Prostate gland (tissue), 2 donors: ENCODE data around the gene CTBP1. TPM values are rescaled to one million over a fixed set of nuclear protein-coding genes. Genes with fewer than 3 reads are reported as not detected.

Experiments used
- DNase-seq: peaks from one replicate; pipeline ENCODE4 v3.0.0-alpha.2; 2019; ENCODE audit warnings: low spot score
- H3K27ac ChIP-seq, 2 donors: fragments of 200-600 bp; sonication (generic); 2 replicates each; pipeline ENCODE4 v1.5.1; 2017 to 2019
- H3K27me3 ChIP-seq: fragments of 200-600 bp; sonication (generic); replicated peaks from 2 replicates; pipeline ENCODE4 v1.5.1; 2019; ENCODE audit not compliant: insufficient read depth
- H3K36me3 ChIP-seq, 2 donors: fragments of 200-600 bp; sonication (generic); 1 replicate in 1 of 2; 2 replicates in 1 of 2; pipeline versions ENCODE4 v1.5.1 to v1.8.1; 2017 to 2019
- H3K4me1 ChIP-seq: fragments of 200-600 bp; sonication (generic); replicated peaks from 2 replicates; pipeline ENCODE4 v1.5.1; 2019
- H3K4me3 ChIP-seq, 2 donors: fragments of 200-600 bp; sonication (generic); 2 replicates each; pipeline ENCODE4 v1.5.1; 2017 to 2019
- H3K9me3 ChIP-seq: fragments of 200-600 bp; sonication (generic); 2 replicates; pipeline ENCODE4 v1.5.1; 2017
- POLR2A ChIP-seq: fragments of 450-650 bp; IDR thresholded peaks from one replicate; pipeline ENCODE4 v1.6.1; 2016; ENCODE audit warnings: antibody characterized with exemption, mild to moderate bottlenecking
- POLR2AphosphoS5 ChIP-seq: sonication (generic); formaldehyde crosslinking; IDR thresholded peaks from one replicate; pipeline ENCODE4 v1.6.1; 2017; ENCODE audit warnings: antibody characterized with exemption
- WGBS: methylation state at CpG from one replicate; pipeline ENCODE4 v1.1.5; 2018; 5-methylcytosine and 5-hydroxymethylcytosine counted together
- intact Hi-C: fragments of 100-400 bp; cut with DNase I; formaldehyde crosslinking; loops from one replicate; pipeline ENCODE4 v1.14.2; 2022
- total RNA-seq, 2 donors: library from RNA; depleted of rRNA; stranded (reverse); fragments of >200 nt; gene quantifications; one replicate each; pipeline ENCODE4 v1.1.0, GENCODE V29; 2016
- TF ChIP-seq, protein P1 (sequence below), 4 experiments: fragments of 200-600 bp in 2 of 4; fragments of 450-650 bp in 2 of 4; sonication (generic) in 2 of 4; IDR thresholded peaks; 1 replicate in 3 of 4; 2 replicates in 1 of 4; pipeline ENCODE4 v1.5.1; 2016 to 2019; ENCODE audit warnings: antibody characterized with exemption in 4 of 4, mild to moderate bottlenecking in 2 of 4, moderate library complexity in 2 of 4

The CTBP1 gene
- total RNA-seq, 2 donors from 2014 or later, result 173 to 264 TPM

DNA sequence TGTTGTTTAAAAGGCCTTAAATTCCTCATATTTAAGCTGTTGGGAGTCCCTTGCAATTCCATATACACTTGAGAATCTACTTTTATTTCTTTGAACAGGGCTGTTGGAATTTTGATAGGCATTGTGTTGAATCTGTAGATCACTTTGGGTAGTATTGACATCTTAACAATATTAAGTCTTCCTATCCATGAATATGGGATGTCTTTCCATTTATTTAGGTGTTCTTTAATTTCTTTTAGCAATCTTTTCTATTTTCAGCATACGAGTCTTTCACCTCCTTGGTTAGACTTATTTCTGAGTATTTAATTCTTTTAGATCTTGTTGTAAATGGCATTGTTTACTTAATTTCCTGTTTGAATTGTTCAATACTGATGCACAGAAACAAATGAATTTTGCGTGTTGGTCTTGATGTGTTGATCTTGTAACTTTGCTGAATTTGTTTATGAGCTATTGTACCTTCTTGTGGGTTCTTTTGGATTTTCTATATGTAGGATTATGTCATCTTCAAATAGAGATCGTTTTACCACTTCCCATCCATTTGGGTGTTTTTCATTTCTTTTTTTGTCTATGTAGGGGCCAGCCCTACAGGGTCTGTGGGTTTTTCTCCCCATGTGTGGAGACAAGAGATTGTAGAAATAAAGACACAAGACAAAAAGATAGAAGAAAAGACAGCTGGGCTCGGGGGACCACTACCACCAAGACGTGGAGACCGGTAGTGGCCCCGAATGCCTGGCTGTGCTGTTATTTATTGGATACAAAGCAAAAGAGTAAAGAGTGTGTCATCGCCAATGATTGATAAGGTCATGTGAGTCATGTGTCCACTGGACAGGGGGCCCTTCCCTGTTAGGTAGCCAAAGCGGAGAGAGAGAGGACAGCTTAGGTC is 18.2 kb upstream of the CTBP1 start:
- H3K27me3 ChIP-seq, result no peaks in the 10 kb centered on the region
- TF ChIP-seq POLR2A, result no peak
- TF ChIP-seq, protein P1, sequence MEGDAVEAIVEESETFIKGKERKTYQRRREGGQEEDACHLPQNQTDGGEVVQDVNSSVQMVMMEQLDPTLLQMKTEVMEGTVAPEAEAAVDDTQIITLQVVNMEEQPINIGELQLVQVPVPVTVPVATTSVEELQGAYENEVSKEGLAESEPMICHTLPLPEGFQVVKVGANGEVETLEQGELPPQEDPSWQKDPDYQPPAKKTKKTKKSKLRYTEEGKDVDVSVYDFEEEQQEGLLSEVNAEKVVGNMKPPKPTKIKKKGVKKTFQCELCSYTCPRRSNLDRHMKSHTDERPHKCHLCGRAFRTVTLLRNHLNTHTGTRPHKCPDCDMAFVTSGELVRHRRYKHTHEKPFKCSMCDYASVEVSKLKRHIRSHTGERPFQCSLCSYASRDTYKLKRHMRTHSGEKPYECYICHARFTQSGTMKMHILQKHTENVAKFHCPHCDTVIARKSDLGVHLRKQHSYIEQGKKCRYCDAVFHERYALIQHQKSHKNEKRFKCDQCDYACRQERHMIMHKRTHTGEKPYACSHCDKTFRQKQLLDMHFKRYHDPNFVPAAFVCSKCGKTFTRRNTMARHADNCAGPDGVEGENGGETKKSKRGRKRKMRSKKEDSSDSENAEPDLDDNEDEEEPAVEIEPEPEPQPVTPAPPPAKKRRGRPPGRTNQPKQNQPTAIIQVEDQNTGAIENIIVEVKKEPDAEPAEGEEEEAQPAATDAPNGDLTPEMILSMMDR (IDR thresholded peaks at IDR 0.05), result no peak
- no peak for TF ChIP-seq POLR2AphosphoS5
- intact Hi-C loops, result no loop called here
- no peak for DNase-seq
- no peaks in the 10 kb centered on the region for H3K4me1 ChIP-seq
- H3K9me3 ChIP-seq, result no peaks in the 10 kb centered on the region
- H3K36me3 ChIP-seq, result no peaks in the 10 kb centered on the region
- H3K27ac ChIP-seq, result no peak overlapping the region
- 88% methylated on average over 9 of the region's 9 CpGs for WGBS
- no peak overlapping the region for H3K4me3 ChIP-seq

DNA sequence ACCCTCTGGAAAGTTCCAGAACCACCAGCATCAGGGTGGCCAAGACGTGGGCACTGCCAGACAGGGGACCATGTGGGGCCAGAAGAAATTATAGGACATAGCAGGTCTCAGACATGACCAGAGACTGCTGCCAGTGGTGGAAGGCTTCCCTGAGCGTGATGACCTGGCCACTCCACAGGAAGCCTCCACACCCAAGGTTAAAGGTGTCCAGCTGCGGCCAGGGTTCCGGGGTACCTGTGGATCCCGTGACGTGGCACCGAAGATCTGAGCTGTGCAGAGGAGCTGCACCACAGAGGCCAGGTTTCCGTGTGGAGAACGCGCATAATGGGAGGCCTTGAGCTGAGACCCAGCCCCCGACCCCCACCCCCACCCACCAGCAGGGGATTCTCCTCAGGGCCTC is 16.4 kb upstream of the CTBP1 start:
- intact Hi-C loops, result no loop called here
- TF ChIP-seq, protein P1 (IDR thresholded peaks at IDR 0.05), result no peak
- TF ChIP-seq POLR2AphosphoS5, result no peak
- no peak for TF ChIP-seq POLR2A
- no peaks in the 10 kb centered on the region for H3K36me3 ChIP-seq

DNA sequence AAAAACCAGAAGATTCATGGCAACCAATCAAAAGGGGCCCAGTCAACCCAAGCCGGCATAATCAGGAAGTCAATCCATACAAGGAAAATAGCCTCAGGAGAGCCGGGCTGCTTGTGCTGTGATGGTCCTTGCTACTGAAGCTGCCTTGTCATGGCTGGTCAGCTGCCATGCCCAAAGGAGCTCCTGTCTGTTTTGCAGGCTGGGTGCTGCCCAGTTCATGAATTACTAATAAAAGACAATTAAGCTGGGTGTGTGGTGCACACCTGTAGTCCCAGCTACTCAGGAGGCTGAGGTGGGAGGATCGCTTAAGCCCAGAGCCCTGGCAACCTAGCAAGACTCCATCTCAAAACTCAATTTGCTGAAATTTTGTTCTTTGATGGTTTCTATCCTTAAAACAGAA is 16.0 kb upstream of the CTBP1 start:
- WGBS, result 93% methylated on average over 3 of the region's 3 CpGs
- intact Hi-C loops, result no loop called here
- Histone ChIP-seq H3K27ac (no peak overlapping the region), H3K4me1 (no peaks in the 10 kb centered on the region), H3K27me3 (no peaks in the 10 kb centered on the region), H3K36me3 (no peaks in the 10 kb centered on the region), H3K9me3 (no peaks in the 10 kb centered on the region), H3K4me3 (no peak overlapping the region)
- no peak for DNase-seq
- no peak for TF ChIP-seq POLR2AphosphoS5

More for the DNA sequence above, 16.4 kb upstream of the CTBP1 start:
- Histone ChIP-seq H3K27ac (no peak overlapping the region), H3K27me3 (no peaks in the 10 kb centered on the region), H3K4me1 (no peaks in the 10 kb centered on the region), H3K9me3 (no peaks in the 10 kb centered on the region), H3K4me3 (no peak overlapping the region)
- no peak for DNase-seq
- WGBS, result 96% methylated on average over 11 of the region's 11 CpGs

DNA sequence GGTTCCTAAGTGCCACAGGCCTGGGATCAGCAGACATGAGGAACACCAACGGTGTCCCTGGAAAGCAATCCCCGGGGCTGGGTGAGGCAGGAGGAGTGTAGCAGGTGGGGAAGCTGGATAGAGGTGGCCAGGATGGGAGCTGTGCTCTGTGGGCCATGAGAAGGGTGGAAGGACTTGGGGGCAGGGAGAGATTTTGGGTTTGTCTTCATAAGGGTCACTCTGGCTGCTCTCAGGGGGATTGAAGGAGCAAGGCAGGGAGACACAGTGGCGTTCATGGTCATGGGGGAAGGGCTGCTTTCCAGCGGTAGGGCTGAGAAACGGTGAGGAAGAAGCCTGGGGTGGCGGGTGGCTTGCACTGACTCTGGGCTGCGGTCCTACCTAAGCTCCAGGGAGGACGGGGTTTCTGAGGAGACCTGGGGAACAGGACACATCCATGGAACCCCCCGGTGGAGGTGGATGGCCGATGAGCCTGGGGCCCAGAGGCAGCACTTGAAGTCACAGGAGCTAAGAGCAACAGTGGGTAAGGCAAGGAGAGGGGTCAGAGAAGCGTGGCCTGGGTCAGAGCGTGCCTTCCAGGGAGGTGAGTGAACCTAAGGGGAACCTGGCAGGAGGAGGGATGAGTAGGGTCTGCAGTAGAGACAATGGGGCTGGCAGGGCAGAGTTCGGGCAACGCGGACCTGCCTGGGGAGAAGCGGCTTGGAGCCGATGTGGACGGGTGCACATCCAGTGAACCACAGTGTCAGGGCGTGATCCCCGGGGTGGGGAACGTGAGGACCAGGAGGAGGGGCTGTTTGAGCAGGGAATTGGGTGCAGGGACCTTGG is 12.4 kb upstream of the CTBP1 start:
- Histone ChIP-seq H3K27ac (no peak overlapping the region), H3K27me3 (no peaks in the 10 kb centered on the region), H3K9me3 (no peaks in the 10 kb centered on the region), H3K4me1 (no peaks in the 10 kb centered on the region), H3K36me3 (no peaks in the 10 kb centered on the region), H3K4me3 (no peak overlapping the region)
- WGBS, result 89% methylated on average over 21 of the region's 21 CpGs
- TF ChIP-seq, protein P1 (IDR thresholded peaks at IDR 0.05), result no peak
- TF ChIP-seq POLR2A (no peak), POLR2AphosphoS5 (no peak)
- DNase-seq, result no peak
- intact Hi-C loops, result no loop called here

DNA sequence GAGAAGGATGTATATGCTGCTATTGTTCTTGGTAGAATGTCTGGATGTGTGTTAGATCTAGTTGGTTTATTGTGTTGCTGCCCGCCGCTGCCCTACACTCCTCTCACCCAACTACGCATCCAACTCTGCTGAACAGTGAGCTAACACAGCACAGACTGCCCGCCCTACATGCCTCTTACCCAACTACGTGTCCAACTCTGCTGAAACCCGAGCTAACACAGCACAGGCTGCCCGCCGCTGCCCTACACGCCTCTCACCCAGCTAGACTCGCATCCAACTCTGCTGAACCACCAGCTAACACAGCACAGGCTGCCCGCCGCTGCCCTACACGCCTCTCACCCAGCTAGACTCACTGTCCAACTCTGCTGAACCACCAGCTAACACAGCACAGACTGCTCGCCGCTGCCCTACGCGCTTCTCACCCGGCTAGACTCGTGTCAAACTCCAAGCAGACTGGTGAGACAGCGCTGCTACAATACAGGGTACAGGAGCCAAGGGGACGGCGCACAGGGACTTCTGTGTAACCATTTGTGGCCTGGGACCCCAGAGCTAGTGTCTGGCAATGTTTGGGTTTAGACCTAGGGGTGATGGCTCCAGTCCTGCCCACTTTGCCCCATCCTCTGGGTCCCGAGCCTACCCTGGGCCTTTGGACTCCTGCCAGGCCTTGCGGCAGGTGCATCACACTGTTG is 11.6 kb upstream of the CTBP1 start:
- H3K9me3 ChIP-seq, result no peaks in the 10 kb centered on the region
- no peaks in the 10 kb centered on the region for H3K36me3 ChIP-seq
- H3K27me3 ChIP-seq, result no peaks in the 10 kb centered on the region
- no peak overlapping the region for H3K27ac ChIP-seq
- no peak overlapping the region for H3K4me3 ChIP-seq
- TF ChIP-seq POLR2AphosphoS5 (no peak), POLR2A (no peak)
- DNase-seq, result no peak
- 93% methylated on average over 24 of the region's 24 CpGs for WGBS
- intact Hi-C loops, result no loop called here
- H3K4me1 ChIP-seq, result no peaks in the 10 kb centered on the region
